HPDE6-E6E7 (cell line): ENCODE data around the gene AMPD2.
"Not testable (repeated sequence)": the region's sequence is repeated elsewhere in the genome, so short reads cannot be mapped to it uniquely, and the experiment has no call there.

Experiments
- DNase-seq: peaks from one replicate; pipeline ENCODE4 v3.0.0; 2011; ENCODE audit warnings: missing footprints; ENCODE audit errors: extremely low spot score

Gene AMPD2

DNA sequence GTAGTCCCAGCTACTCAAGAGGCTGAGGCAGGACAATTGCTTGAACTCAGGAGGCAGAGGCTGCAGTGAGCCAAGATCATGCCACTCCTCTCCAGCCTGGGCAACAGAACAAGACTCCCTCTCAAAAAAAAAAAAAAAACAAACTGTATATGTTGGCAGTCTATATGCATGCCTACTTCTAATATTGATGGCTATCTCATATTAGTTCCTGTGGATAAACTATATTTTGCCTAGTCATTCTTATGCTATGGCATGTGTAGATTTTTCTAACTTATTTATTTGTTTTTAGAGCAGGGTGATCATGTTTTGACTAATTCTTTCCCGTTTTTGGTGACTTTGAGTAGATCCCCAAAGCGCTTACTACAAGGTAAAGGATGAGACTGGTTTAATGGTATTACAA, 59.0 kb downstream of the AMPD2 start:
- DNase-seq = not testable (repeated sequence)
